ENCODE measurements around the gene ANKRD55. TPM values are rescaled to one million over a fixed set of nuclear protein-coding genes. Genes with fewer than 3 reads are reported as not detected.
"Not testable (repeated sequence)": the region's sequence is repeated elsewhere in the genome, so short reads cannot be mapped to it uniquely, and the experiment has no call there.

Gene ANKRD55
- total RNA-seq, 2 experiments from 2014 or later, result 14.1 to 14.6 TPM

- intact Hi-C loops (cut with micrococcal nuclease), result loop anchor here (10.0 kb wide), 1 partner anchor 933 kb away; the partner anchor contains the start of gene CDC20B
- CTCF ChIA-PET, result interaction anchor here (0.8 to 2.2 kb wide), 4 partner anchors 14 to 93 kb away, joined by 3 to 8 read pairs (median 4); no protein-coding TSS in a partner anchor
- H3K27me3 Mint-ChIP-seq (ENCODE audit: low read depth), result no peaks in the 10 kb centered on the region
Measured at GRCh38 chr5:56108246-56108645, 124.9 kb downstream of the ANKRD55 start.

GRCh38 chr5:56106837-56107236 is 126.3 kb downstream of the ANKRD55 start:
- Mint-ChIP-seq H3K27me3 (ENCODE audit: low read depth) (no peaks in the 10 kb centered on the region), H3K9me3 (no peaks in the 10 kb centered on the region), H3K27ac (peak overlapping the region; percentile 91), H3K4me3 (no peak overlapping the region), H3K4me1 (ENCODE audit: low read depth) (peaks cover 74% of the 10 kb centered on the region), H3K36me3 (ENCODE audit: low read depth) (peaks cover 13% of the 10 kb centered on the region)
- no peak for DNase-seq
- CTCF ChIA-PET, result interaction anchor here (0.6 to 3.6 kb wide), 7 partner anchors 12 to 729 kb away, joined by 3 to 23 read pairs (median 4); no protein-coding TSS in a partner anchor
- intact Hi-C loops (cut with micrococcal nuclease), result loop anchor here (1.0 to 10.0 kb wide), 7 partner anchors 10 to 932 kb away; partner anchors contain the start of gene CDC20B

More at GRCh38 chr5:56108246-56108645, 124.9 kb downstream of the ANKRD55 start:
- Mint-ChIP-seq H3K27ac (peak overlapping the region; percentile 91), H3K4me1 (ENCODE audit: low read depth) (peaks cover 65% of the 10 kb centered on the region), H3K36me3 (ENCODE audit: low read depth) (peaks cover 13% of the 10 kb centered on the region), H3K4me3 (peak overlapping the region; percentile 47), H3K9me3 (no peaks in the 10 kb centered on the region)
- no peak for DNase-seq

GRCh38 chr5:56105511-56106291 is 127.4 kb downstream of the ANKRD55 start:
- Mint-ChIP-seq H3K27ac (peak overlapping the region; percentile 91), H3K9me3 (no peaks in the 10 kb centered on the region), H3K27me3 (ENCODE audit: low read depth) (no peaks in the 10 kb centered on the region), H3K4me1 (ENCODE audit: low read depth) (peaks cover 76% of the 10 kb centered on the region), H3K36me3 (ENCODE audit: low read depth) (peaks cover 3% of the 10 kb centered on the region), H3K4me3 (peak overlapping the region; percentile 58)
- no peak for DNase-seq
- CTCF ChIA-PET, result interaction anchor here (0.6 to 3.6 kb wide), 10 partner anchors 11 to 169 kb away, joined by 3 to 23 read pairs (median 4); no protein-coding TSS in a partner anchor
- intact Hi-C loops (cut with micrococcal nuclease), result loop anchor here (2.0 to 10.0 kb wide), 2 partner anchors 43 to 931 kb away; partner anchors contain the start of gene CDC20B

- peak overlapping the region; percentile 88 for H3K27ac Mint-ChIP-seq
- H3K27me3 Mint-ChIP-seq (ENCODE audit: low read depth), result no peaks in the 10 kb centered on the region
- CTCF ChIA-PET, result interaction anchor here (0.6 to 1.5 kb wide), 5 partner anchors 12 to 166 kb away, joined by 3 to 6 read pairs (median 3); no protein-coding TSS in a partner anchor
- no peak for DNase-seq
- intact Hi-C loops (cut with micrococcal nuclease), result loop anchor here (10.0 kb wide), 1 partner anchor 928 kb away; the partner anchor contains the start of gene CDC20B
- no peak overlapping the region for H3K4me3 Mint-ChIP-seq
- no peaks in the 10 kb centered on the region for H3K9me3 Mint-ChIP-seq
- peaks cover 6% of the 10 kb centered on the region for H3K36me3 Mint-ChIP-seq (ENCODE audit: low read depth)
- H3K4me1 Mint-ChIP-seq (ENCODE audit: low read depth), result peaks cover 90% of the 10 kb centered on the region
Measured at GRCh38 chr5:56102889-56103288, 130.2 kb downstream of the ANKRD55 start.

GRCh38 chr5:56102207-56102606 is 130.9 kb downstream of the ANKRD55 start:
- CTCF ChIA-PET, result interaction anchor here (0.6 to 1.5 kb wide), 7 partner anchors 12 to 167 kb away, joined by 3 to 6 read pairs (median 3); no protein-coding TSS in a partner anchor
- not testable (repeated sequence) for DNase-seq; H3K27me3 Mint-ChIP-seq (ENCODE audit: low read depth); H3K9me3 Mint-ChIP-seq
- intact Hi-C loops (cut with micrococcal nuclease), result loop anchor here (10.0 kb wide), 1 partner anchor 927 kb away; the partner anchor contains the start of gene CDC20B
- H3K36me3 Mint-ChIP-seq (ENCODE audit: low read depth), result peaks cover 10% of the 10 kb centered on the region
- peaks cover 90% of the 10 kb centered on the region for H3K4me1 Mint-ChIP-seq (ENCODE audit: low read depth)
- H3K27ac Mint-ChIP-seq, result peak overlapping the region; percentile 88
- H3K4me3 Mint-ChIP-seq, result peak overlapping the region; percentile 70

- no peak for DNase-seq
- peaks cover 12% of the 10 kb centered on the region for H3K36me3 Mint-ChIP-seq (ENCODE audit: low read depth)
- no peaks in the 10 kb centered on the region for H3K27me3 Mint-ChIP-seq (ENCODE audit: low read depth)
- peaks cover 91% of the 10 kb centered on the region for H3K4me1 Mint-ChIP-seq (ENCODE audit: low read depth)
- intact Hi-C loops (cut with micrococcal nuclease), result loop anchor here (10.0 kb wide), 1 partner anchor 926 kb away; the partner anchor contains the start of gene CDC20B
- CTCF ChIA-PET, result interaction anchor here (0.8 kb wide), 1 partner anchor 26 kb away, joined by 5 read pairs; no protein-coding TSS in a partner anchor
- H3K27ac Mint-ChIP-seq, result peak overlapping the region; percentile 90
- peaks cover 2% of the 10 kb centered on the region for H3K9me3 Mint-ChIP-seq
- peak overlapping the region; percentile 48 for H3K4me3 Mint-ChIP-seq
Measured at GRCh38 chr5:56101180-56101579, 131.9 kb downstream of the ANKRD55 start.

GRCh38 chr5:56100439-56101176 is 132.5 kb downstream of the ANKRD55 start:
- no peak for DNase-seq
- peak overlapping the region; percentile 48 for H3K4me3 Mint-ChIP-seq
- peaks cover 91% of the 10 kb centered on the region for H3K4me1 Mint-ChIP-seq (ENCODE audit: low read depth)
- no peaks in the 10 kb centered on the region for H3K27me3 Mint-ChIP-seq (ENCODE audit: low read depth)
- intact Hi-C loops (cut with micrococcal nuclease), result loop anchor here (10.0 kb wide), 1 partner anchor 926 kb away; the partner anchor contains the start of gene CDC20B
- peak overlapping the region; percentile 90 for H3K27ac Mint-ChIP-seq
- H3K36me3 Mint-ChIP-seq (ENCODE audit: low read depth), result peaks cover 12% of the 10 kb centered on the region
- peaks cover 2% of the 10 kb centered on the region for H3K9me3 Mint-ChIP-seq
- CTCF ChIA-PET, result interaction anchor here (0.7 to 0.8 kb wide), 2 partner anchors 27 to 43 kb away, joined by 3 to 5 read pairs; no protein-coding TSS in a partner anchor

- peaks cover 2% of the 10 kb centered on the region for H3K9me3 Mint-ChIP-seq
- CTCF ChIA-PET, result no interaction called here
- no peak for DNase-seq
- intact Hi-C loops (cut with micrococcal nuclease), result loop anchor here (10.0 kb wide), 1 partner anchor 1075 kb away; the partner anchor contains the start of gene GPBP1
- no peaks in the 10 kb centered on the region for H3K27me3 Mint-ChIP-seq (ENCODE audit: low read depth)
- H3K4me1 Mint-ChIP-seq (ENCODE audit: low read depth), result peaks cover 89% of the 10 kb centered on the region
- peak overlapping the region; percentile 62 for H3K27ac Mint-ChIP-seq
- no peak overlapping the region for H3K4me3 Mint-ChIP-seq
- peaks cover 11% of the 10 kb centered on the region for H3K36me3 Mint-ChIP-seq (ENCODE audit: low read depth)
Measured at GRCh38 chr5:56099346-56099745, 133.8 kb downstream of the ANKRD55 start.

- H3K27me3 Mint-ChIP-seq (ENCODE audit: low read depth), result no peaks in the 10 kb centered on the region
- H3K4me3 Mint-ChIP-seq, result no peak overlapping the region
- no peak for DNase-seq
- H3K27ac Mint-ChIP-seq, result peak overlapping the region; percentile 97
- peaks cover 89% of the 10 kb centered on the region for H3K4me1 Mint-ChIP-seq (ENCODE audit: low read depth)
- intact Hi-C loops (cut with micrococcal nuclease), result loop anchor here (10.0 kb wide), 1 partner anchor 1078 kb away; the partner anchor contains the start of gene GPBP1
- H3K9me3 Mint-ChIP-seq, result peaks cover 2% of the 10 kb centered on the region
- CTCF ChIA-PET, result interaction anchor here (0.6 to 1.0 kb wide), 2 partner anchors 60 to 104 kb away, joined by 3 to 6 read pairs; no protein-coding TSS in a partner anchor
- H3K36me3 Mint-ChIP-seq (ENCODE audit: low read depth), result peaks cover 11% of the 10 kb centered on the region
Measured at GRCh38 chr5:56097055-56097454, 136.1 kb downstream of the ANKRD55 start.

- Mint-ChIP-seq H3K4me3 (peak overlapping the region; percentile 55), H3K27me3 (ENCODE audit: low read depth) (no peaks in the 10 kb centered on the region), H3K27ac (peak overlapping the region; percentile 97), H3K9me3 (peaks cover 2% of the 10 kb centered on the region), H3K4me1 (ENCODE audit: low read depth) (peaks cover 92% of the 10 kb centered on the region), H3K36me3 (ENCODE audit: low read depth) (peaks cover 13% of the 10 kb centered on the region)
- DNase-seq, result no peak
- intact Hi-C loops (cut with micrococcal nuclease), result loop anchor here (1.0 to 10.0 kb wide), 4 partner anchors 12 to 1079 kb away; partner anchors contain the start of gene GPBP1
- CTCF ChIA-PET, result interaction anchor here (0.5 to 2.2 kb wide), 10 partner anchors 10 to 116 kb away, joined by 3 to 23 read pairs (median 4); no protein-coding TSS in a partner anchor
Measured at GRCh38 chr5:56095579-56096102, 137.5 kb downstream of the ANKRD55 start.
